ENCODE data around the gene USH1G. TPM values are rescaled to one million over a fixed set of nuclear protein-coding genes. Genes with fewer than 3 reads are reported as not detected.

Gene USH1G
- total RNA-seq, 1 experiment from 2014 or later: not detected

DNA sequence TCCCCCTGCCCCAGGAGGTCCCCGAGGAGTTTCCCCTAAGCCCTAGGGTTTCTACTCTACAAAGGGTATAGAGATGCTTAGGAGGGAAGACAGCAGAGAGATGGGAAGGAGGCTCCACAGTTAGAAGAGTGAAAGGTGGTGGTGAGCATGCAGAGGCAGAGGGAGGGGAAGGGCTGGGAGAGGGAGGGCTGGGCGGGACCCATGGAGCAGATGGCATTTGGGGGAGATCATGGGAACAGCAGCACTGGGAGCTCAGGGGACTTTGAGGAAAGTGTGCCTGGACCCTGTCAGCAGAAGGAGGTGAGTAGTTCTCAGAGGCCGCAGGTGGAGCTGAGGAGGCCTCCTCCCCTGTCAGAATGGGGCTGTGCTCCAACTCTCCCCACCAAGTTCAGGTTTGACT, 12.0 kb upstream of the USH1G start:
- Histone ChIP-seq H3K36me3 (no peaks in the 10 kb centered on the region), H3K27ac (no peak overlapping the region), H3K9me3 (replicated peaks) (0 out of 2 replicates have a peak, but pooled peaks cover 3% of the 10 kb centered on the region), H3K27me3 (replicated peaks) (peaks cover 91% of the 10 kb centered on the region), H3K4me1 (replicated peaks) (no peaks in the 10 kb centered on the region), H3K4me3 (no peak overlapping the region)
- no peak for DNase-seq (ENCODE audit: low read depth in 1 of 2, low spot score in 2 of 2)

- DNase-seq (ENCODE audit: low read depth in 1 of 2, low spot score in 2 of 2): no peak
- H3K36me3 ChIP-seq: no peaks in the 10 kb centered on the region
- H3K4me1 ChIP-seq (replicated peaks): no peaks in the 10 kb centered on the region
- H3K27me3 ChIP-seq (replicated peaks): peaks cover 85% of the 10 kb centered on the region
- H3K9me3 ChIP-seq (replicated peaks): no peaks in the 10 kb centered on the region
- no peak overlapping the region for H3K4me3 ChIP-seq
- H3K27ac ChIP-seq: no peak overlapping the region
Observed at GRCh38 chr17:74930535-74931036, 7.5 kb upstream of the USH1G start.

GRCh38 chr17:74928786-74929185, 5.7 kb upstream of the USH1G start:
- Histone ChIP-seq H3K9me3 (replicated peaks) (no peaks in the 10 kb centered on the region; the same call in 1 of the 2 replicates), H3K4me3 (no peak overlapping the region), H3K4me1 (replicated peaks) (peaks cover 4% of the 10 kb centered on the region; the same call in 1 of the 2 replicates), H3K27me3 (replicated peaks) (peaks cover 89% of the 10 kb centered on the region), H3K36me3 (no peaks in the 10 kb centered on the region), H3K27ac (no peak overlapping the region)
- no peak for DNase-seq (ENCODE audit: low read depth in 1 of 2, low spot score in 2 of 2)

GRCh38 chr17:74925242-74925641, 2.2 kb upstream of the USH1G start:
- Histone ChIP-seq H3K27ac (no peak overlapping the region), H3K27me3 (replicated peaks) (peaks cover 89% of the 10 kb centered on the region), H3K36me3 (no peaks in the 10 kb centered on the region), H3K9me3 (replicated peaks) (no peaks in the 10 kb centered on the region; the same call in 1 of the 2 replicates), H3K4me3 (no peak overlapping the region), H3K4me1 (replicated peaks) (peaks cover 14% of the 10 kb centered on the region)
- DNase-seq (ENCODE audit: low read depth in 1 of 2, low spot score in 2 of 2): no peak

DNA sequence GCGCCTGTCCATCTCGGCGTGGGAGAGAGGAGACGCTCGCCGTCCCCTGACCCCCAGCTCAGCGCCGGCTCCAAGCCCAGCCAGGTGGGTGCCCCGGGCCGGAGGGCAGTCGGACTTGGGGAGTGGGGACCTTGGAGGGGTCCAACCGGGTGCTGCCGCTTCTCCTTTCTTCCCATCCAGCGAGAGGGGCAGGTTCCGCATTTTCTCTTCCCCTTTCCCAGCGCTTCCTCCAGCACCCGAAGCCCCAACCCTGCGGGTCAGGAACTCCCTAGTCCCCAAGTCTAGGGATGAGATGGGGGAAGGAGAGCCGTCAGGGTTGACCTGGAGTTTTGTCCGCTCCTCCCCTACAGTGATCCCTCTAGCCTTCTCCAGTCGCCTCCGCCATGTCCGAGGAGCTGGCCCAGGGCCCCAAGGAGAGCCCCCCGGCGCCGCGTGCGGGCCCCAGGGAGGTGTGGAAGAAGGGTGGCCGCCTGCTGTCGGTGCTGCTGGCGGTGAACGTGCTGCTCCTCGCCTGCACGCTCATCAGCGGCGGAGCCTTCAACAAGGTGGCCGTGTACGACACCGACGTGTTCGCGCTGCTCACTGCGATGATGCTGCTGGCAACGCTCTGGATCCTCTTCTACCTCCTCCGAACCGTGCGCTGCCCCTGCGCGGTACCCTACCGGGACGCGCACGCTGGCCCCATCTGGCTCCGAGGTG, 1.3 kb upstream of the USH1G start, which contains the start of gene OTOP2:
Gene OTOP2 (plus strand): TSS at position 24 of the 699 bp plus-strand sequence. CDS start 360 bp downstream, at position 384.
- Histone ChIP-seq H3K4me3 (no peak within 1 kb of the TSS), H3K27me3 (replicated peaks) (peaks cover 92% of the 10 kb centered on the region), H3K27ac (no peak within 1 kb of the TSS), H3K36me3 (no peaks in the 10 kb centered on the region), H3K4me1 (replicated peaks) (peaks cover 22% of the 10 kb centered on the region), H3K9me3 (replicated peaks) (peaks cover 3% of the 10 kb centered on the region; the same call in 1 of the 2 replicates)
- no peak for DNase-seq (ENCODE audit: low read depth in 1 of 2, low spot score in 2 of 2)

DNA sequence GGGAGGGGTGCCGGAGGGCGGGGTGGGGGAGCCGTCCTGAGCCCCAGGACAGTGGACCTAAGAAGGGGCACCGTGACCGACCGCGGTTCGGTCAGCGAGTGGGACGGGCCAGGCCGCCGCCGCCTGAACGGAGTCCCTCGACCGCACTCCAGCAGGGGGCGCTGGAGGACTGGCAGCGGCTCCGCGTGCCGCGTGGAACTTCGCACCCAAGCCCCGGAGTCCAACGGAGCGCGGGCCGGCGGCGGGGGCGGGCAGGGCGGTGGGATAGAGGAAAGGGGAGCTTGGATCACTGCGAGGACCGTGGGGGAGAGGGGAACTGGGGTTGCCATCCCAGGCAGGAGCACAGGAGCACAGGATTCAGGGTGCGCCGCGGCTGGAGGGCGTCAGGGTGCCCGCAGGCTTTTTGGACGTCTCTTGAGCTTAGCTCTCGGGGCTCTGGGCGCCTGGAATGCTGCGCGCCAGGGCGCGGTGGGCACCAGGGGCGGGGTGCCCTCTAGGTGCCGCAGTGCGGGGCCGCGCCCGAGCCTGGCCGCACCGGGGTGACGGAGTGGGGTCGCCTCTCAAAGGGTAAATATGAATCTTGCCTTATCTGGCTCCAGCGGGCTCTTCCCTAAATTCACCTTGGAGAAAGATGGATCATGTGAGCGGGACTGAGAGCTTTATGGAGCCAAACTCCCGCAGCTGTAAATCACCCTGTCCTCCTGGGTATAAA, 639 bp upstream of the USH1G start:
- H3K36me3 ChIP-seq: no peaks in the 10 kb centered on the region
- H3K4me3 ChIP-seq: no peak overlapping the region
- H3K9me3 ChIP-seq (replicated peaks): peaks cover 3% of the 10 kb centered on the region; the same call in 1 of the 2 replicates
- peaks cover 22% of the 10 kb centered on the region for H3K4me1 ChIP-seq (replicated peaks)
- H3K27ac ChIP-seq: no peak overlapping the region
- DNase-seq (ENCODE audit: low read depth in 1 of 2, low spot score in 2 of 2): peak in 1 of 2 experiments; percentile 75
- H3K27me3 ChIP-seq (replicated peaks): peaks cover 96% of the 10 kb centered on the region

GRCh38 chr17:74922172-74922571, 883 bp downstream of the USH1G start:
- no peak for DNase-seq (ENCODE audit: low read depth in 1 of 2, low spot score in 2 of 2)
- Histone ChIP-seq H3K27me3 (replicated peaks) (peaks cover 96% of the 10 kb centered on the region), H3K36me3 (no peaks in the 10 kb centered on the region)

DNA sequence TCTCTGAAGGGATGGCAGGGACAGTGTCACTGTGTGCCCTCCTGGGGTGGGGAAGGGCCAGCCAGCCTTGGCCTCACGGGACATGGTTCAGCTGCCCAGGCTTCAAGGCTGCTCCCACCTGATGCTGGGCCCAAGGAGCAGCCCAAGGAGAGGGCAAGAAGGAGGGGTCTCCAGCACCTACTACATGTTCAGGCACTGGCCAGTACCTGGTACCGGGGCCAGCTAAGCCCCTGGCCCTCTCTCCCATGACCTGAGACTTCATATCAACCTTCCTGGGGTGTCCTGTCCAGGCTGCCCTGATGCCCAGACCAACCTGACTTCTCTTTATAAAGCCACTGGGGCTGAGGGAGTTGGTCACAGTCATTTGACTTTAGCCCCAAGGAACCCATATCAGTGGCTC, 1.3 kb downstream of the USH1G start:
- peaks cover 3% of the 10 kb centered on the region; the same call in 1 of the 2 replicates for H3K9me3 ChIP-seq (replicated peaks)
- peaks cover 96% of the 10 kb centered on the region for H3K27me3 ChIP-seq (replicated peaks)
- H3K27ac ChIP-seq: no peak overlapping the region
- no peaks in the 10 kb centered on the region for H3K36me3 ChIP-seq
- no peak for DNase-seq (ENCODE audit: low read depth in 1 of 2, low spot score in 2 of 2)
- H3K4me1 ChIP-seq (replicated peaks): peaks cover 22% of the 10 kb centered on the region
- no peak overlapping the region for H3K4me3 ChIP-seq

More at GRCh38 chr17:74922172-74922571, 883 bp downstream of the USH1G start:
- Histone ChIP-seq H3K9me3 (replicated peaks) (peaks cover 3% of the 10 kb centered on the region; the same call in 1 of the 2 replicates), H3K27ac (no peak overlapping the region), H3K4me1 (replicated peaks) (peaks cover 22% of the 10 kb centered on the region), H3K4me3 (no peak overlapping the region)

DNA sequence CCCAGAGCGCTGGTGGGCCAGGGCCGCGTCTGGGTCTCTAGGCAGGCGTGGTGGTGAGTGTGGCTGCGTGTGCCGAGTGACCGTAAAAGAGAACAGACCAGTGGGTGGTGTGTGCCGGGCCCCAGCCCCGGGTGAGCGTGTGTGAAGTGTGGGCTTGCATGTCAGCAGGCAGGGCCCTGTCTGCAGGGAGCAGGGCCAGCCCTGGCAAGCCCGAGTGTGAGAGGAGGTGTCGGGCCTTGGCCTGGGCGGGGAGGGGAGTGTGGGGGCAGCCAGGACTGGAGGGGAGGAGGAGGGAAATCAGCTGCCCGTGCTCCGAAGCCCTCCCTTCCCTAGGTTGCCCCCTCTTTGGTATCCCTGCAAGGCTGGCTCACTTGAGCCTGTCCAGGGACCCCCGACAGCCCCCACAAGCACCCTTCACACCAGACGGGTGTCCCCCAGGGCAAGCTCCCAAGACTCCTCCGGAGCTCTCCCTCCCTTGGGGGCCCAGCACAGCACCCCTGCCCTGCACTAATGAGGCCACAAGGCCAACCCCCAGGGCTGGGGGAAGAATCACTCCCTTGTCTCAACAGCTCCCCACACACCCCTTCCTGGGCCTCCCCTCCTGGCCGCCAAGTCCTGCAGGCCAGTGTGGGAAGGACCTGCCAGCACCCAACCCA, 1.9 kb downstream of the USH1G start:
- Histone ChIP-seq H3K4me3 (no peak overlapping the region), H3K36me3 (no peaks in the 10 kb centered on the region), H3K27me3 (replicated peaks) (peaks cover 92% of the 10 kb centered on the region), H3K9me3 (replicated peaks) (peaks cover 3% of the 10 kb centered on the region; the same call in 1 of the 2 replicates), H3K27ac (no peak overlapping the region), H3K4me1 (replicated peaks) (peaks cover 22% of the 10 kb centered on the region)
- DNase-seq (ENCODE audit: low read depth in 1 of 2, low spot score in 2 of 2): no peak

DNA sequence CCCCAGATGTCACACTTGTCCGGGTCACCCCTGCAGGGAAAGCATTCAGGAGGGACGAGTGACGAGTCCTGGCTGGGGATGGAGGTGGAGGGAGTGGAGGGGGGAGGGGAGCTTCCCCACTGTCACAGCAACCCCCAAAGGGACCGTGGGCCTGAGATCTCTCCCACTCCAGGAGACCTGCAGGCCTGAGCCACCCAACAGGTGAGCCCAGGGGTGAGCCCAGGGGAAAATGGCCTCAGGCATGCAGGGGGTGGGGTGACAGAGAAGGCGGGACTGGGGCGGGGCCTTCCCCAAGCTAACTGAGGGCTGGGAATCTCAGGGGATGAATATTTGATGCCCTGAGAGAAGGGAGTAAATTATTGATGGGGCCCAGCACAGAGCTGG, 2.4 kb downstream of the USH1G start:
- Histone ChIP-seq H3K27me3 (replicated peaks) (peaks cover 87% of the 10 kb centered on the region), H3K9me3 (replicated peaks) (peaks cover 3% of the 10 kb centered on the region; the same call in 1 of the 2 replicates)
- no peak for DNase-seq (ENCODE audit: low read depth in 1 of 2, low spot score in 2 of 2)

GRCh38 chr17:74920306-74920620, 2.8 kb downstream of the USH1G start:
- H3K27ac ChIP-seq: no peak overlapping the region
- peaks cover 3% of the 10 kb centered on the region; the same call in 1 of the 2 replicates for H3K9me3 ChIP-seq (replicated peaks)
- H3K4me3 ChIP-seq: no peak overlapping the region
- no peaks in the 10 kb centered on the region for H3K36me3 ChIP-seq
- H3K27me3 ChIP-seq (replicated peaks): peaks cover 84% of the 10 kb centered on the region
- no peak for DNase-seq (ENCODE audit: low read depth in 1 of 2, low spot score in 2 of 2)
- H3K4me1 ChIP-seq (replicated peaks): peaks cover 22% of the 10 kb centered on the region

More for the DNA sequence above, 2.4 kb downstream of the USH1G start:
- Histone ChIP-seq H3K4me3 (no peak overlapping the region), H3K27ac (no peak overlapping the region), H3K36me3 (no peaks in the 10 kb centered on the region), H3K4me1 (replicated peaks) (peaks cover 22% of the 10 kb centered on the region)

DNA sequence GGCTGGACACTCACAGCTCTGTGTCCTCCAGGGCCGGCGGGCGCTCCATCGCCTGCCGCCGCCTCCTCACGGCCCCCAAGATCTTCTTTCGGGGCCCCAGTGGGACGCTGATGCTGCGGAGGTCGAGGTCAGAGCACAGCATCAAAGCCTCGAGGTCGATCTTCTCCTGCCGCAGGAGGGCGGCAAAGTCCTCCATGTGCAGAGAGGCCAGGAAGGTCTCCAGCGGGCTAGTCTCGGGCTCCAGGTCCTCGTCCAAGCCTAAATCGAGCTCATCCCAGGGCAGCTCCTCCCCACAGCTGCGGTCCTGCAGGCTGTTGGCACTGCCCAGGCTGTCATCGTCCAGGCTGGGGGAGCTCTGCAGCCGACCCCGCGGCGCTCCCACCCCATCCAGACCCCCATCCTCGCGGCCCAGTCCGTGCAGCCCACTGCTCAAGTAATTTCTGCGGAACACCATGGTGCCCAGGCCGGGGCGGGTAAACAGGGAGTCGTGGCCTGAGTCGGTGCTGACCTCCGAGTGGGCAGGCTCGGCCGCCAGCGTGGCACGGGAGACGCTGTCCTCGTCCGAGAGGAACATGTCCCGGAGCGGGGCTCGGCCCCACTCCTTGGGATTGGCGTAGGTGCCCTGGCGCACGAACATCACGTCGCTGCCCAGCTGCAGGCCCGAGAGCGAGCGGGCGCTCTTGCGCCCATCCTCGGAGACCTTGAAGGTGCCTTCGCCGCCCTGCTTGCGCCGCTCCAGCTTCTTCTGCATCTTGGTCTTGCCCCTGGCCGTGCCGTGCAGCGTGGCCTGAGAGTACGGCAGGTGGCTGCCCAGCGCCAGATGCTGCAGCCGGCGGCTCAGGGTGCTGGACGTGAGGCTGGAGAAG, 3.4 kb downstream of the USH1G start:
- H3K4me3 ChIP-seq: no peak overlapping the region

DNA sequence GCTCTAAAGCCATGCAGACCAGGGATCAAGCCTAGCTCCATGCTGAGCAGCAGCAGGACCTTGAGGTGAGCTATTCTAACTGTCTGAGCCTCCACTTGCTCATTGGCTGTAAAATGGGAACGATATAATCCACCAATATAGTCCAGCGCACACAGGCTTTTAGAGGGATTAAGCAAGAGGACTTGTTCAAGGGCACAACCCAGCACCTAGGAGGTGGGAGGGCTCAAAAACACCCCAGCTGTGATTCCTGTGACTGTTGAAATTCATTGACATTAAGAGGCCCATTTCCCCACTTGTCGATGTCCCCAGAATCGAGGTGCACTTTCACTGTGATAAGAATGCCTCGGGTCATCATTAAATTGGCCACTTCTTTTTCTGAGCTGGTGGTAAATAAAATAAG, 4.1 kb downstream of the USH1G start:
- H3K4me1 ChIP-seq (replicated peaks): peaks cover 20% of the 10 kb centered on the region
- H3K27me3 ChIP-seq (replicated peaks): peaks cover 75% of the 10 kb centered on the region
- H3K27ac ChIP-seq: no peak overlapping the region
- no peak for DNase-seq (ENCODE audit: low read depth in 1 of 2, low spot score in 2 of 2)
- H3K4me3 ChIP-seq: no peak overlapping the region
- no peaks in the 10 kb centered on the region for H3K36me3 ChIP-seq
- H3K9me3 ChIP-seq (replicated peaks): peaks cover 3% of the 10 kb centered on the region; the same call in 1 of the 2 replicates

More for the DNA sequence above, 3.4 kb downstream of the USH1G start:
- Histone ChIP-seq H3K4me1 (replicated peaks) (peaks cover 22% of the 10 kb centered on the region), H3K27ac (no peak overlapping the region), H3K27me3 (replicated peaks) (peaks cover 82% of the 10 kb centered on the region), H3K36me3 (no peaks in the 10 kb centered on the region), H3K9me3 (replicated peaks) (peaks cover 3% of the 10 kb centered on the region; the same call in 1 of the 2 replicates)
- DNase-seq (ENCODE audit: low read depth in 1 of 2, low spot score in 2 of 2): no peak
